Left forelimb (tissue), 1 donor: ENCODE data around the gene DYRK1A.

Experiments used
- DNase-seq: peaks from one replicate; pipeline ENCODE4 v3.0.0-alpha.2; 2018; ENCODE audit warnings: low spot score

DYRK1A gene

DNA sequence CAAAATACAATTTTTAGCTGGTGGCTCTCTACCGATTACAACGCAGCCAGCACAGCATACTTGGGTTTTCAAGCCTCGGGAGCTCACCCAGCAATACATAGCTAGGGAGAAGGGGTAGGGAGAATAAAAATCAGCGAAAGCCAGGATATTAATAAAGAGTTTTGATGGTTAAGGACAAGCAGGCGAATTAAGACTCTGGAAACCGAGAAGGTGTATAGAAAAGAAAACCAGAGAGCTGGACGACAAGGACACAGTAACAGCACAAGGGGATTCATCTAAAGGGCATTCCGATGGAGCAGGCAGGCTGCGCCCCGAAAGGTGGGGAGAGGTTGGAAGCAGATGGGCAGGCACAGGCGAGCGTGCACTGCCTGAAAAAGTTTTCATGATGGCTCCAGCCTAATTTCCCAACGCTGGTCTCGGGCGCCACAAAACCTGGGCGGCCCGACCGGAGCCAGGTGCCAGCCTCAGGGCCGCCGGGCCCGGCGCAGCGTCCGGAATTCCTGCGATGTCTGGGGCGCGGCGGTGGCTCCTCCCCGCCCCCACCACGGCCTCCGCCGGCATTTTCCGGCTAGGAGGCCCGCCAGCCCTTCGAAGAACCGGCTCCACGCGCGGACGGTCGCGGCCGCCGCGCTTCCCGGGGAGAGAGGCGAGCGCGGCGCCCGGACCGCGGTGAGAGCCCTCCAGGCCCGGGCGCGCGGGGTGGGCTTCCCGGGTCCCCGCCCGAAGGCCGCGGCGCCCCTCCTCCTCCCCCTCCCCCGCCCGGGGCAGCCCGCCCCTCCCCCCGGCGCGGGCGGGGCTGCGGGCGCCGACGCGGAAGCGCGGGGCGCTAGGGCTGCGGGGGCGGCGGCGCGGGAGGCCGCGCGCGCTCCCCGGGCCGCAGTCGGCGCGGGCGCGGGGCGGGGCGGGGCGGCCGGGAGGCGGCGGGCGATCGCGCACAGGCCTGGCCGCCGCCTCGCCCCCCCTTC, 774 bp upstream of the DYRK1A start:
- DNase-seq = peak; percentile 85

DNA sequence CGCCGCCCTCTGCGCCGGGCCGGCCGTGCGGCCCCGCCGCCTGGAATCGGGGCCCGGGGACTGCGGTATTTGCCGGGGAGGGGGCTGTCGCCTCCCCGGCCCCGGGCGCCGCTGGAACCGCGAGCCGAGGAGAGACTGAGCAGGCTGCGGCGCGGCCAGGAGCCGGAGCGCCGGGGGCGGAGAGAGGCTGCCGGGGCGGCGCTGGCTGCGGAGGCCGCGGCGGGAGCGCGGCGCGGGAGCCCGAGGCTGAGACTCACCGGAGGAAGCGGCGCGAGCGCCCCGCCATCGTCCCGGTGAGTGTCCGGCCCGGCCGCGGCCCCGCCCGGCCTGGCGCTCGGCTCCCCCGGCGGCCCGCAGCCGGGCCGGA, 746 bp downstream of the DYRK1A start:
- DNase-seq = peak; percentile 72

- DNase-seq = peak; percentile 79
Observed at GRCh38 chr21:37367703-37368540, 1.3 kb downstream of the DYRK1A start.

DNA sequence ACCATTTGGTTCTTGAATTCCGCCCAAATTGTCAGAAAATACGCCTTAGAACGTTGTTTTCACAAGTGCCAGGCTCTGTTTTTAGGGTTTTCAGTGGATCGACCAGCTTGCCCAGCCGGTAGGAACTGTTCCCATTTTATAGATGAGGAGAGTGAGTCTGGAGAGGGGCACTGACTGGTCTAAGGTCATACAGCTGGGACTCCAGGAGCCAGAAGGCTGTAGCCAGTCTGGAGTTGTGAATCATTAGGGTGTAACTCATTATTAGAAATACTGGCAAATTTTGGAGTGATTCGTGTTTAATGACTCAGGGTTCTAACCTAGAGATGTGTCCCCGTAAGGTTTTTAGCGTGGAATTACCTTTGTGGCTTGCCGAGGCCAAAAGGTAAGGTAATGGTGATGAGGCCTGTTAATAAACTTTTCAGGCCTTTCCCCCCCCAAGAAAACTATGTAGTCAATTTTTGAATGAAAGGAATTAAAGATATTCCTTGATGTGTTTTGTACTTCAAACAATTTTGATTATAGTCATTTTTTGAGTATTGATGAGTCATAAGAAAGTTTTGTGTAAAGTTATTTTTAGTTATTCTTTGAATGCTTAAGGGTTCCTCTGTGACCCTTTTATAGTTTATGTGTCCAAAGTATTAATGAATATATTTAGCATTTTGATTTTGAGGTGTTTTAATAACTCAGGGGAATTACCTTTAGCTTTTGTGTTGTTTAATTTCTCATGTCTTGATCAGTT, 2.1 kb downstream of the DYRK1A start:
- no peak for DNase-seq

- DNase-seq = no peak
Observed at GRCh38 chr21:37369307-37369854, 2.8 kb downstream of the DYRK1A start.

GRCh38 chr21:37370152-37371040, 3.8 kb downstream of the DYRK1A start:
- no peak for DNase-seq

GRCh38 chr21:37371041-37371397, 4.4 kb downstream of the DYRK1A start:
- no peak for DNase-seq

GRCh38 chr21:37372127-37372731, 5.7 kb downstream of the DYRK1A start:
- DNase-seq = no peak

DNA sequence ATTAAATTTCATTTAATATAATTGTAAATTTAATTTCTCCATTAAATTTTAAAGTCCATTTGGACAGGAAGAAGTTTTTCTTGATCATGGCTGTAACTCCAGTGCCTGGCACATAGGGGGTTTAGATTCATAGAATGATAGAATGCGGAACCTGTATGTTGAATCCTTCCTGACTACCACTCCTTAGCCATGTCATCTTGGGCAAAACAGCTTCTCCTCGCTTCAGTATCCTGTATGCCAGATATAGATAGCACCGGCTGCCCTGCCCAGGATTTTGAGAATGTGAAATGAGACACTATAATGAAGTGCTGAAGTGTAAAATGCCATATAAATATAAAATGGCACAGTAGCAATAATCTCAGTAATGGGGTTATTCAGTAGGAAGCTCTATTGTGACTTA, 6.4 kb downstream of the DYRK1A start:
- DNase-seq = no peak

DNA sequence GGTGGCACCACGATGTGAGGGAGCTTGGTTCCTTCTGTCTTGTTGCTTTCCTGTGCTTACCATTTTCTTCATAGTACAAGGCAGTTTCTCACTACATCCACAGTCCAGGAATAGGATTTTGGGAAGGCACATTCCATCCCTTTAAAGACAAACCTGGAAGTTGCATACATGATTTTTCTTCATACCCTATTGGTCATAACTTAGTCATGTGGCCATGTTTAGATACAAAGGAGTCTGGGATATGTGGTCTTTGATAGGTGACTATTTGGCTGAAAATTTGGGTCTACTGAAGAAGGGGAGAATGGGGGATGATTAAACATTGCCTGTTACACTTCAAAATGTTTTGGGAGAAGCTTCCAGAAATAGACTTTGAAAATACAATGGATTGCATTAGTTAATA, 7.0 kb downstream of the DYRK1A start:
- DNase-seq = no peak

DNA sequence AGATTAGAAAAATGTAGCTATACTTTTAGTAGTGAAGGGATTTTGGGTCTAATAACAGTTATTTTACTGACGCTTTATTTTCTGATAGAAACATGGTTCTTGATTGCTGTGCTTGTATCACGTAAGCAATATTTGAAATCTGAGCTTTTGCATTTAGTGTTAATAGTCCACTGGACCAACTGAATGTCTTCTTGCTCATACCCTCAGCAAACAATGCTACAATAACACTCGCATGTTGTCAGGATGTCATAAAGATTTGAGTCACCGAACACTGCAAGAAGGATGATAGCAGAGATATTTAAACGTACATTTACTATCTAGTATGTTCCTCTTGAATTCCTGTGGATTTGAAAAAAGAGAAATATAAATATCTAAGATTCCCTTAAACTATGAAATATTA, 7.5 kb downstream of the DYRK1A start:
- no peak for DNase-seq

DNA sequence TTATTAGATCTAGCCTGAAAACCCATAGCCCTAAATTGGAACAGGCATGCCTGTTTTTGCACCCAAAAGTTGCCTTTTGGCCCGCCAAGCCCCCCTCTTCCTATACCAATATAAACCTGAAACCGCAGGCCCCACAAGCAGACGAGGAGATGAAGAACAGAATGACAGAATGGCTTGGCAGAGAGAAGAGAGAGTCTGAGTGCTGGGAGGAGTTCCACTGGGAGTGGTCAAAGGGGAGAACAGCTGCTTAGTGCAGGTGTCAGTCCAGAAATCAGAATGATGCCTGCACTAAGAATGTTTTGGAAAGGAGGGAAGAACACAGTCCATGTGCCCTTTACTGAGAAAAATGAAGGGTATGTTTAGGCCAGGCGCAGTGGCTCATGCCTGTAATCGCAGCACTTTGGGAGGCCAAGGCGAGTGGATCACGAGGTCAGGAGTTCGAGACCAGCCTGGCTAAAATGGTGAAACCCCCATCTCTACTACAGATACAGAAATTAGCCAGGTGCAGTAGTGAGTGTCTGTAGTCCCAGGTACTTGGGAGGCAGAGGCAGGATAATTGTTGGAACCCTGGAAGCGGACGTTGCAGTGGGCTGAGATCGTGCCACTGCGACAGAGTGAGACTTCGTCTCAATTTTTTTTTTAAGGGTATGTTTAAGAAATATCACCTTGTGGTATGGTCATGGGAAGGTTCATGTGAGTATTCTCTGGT, 9.4 kb downstream of the DYRK1A start:
- DNase-seq = no peak

- DNase-seq = no peak
Observed at GRCh38 chr21:37378700-37379139, 12.1 kb downstream of the DYRK1A start.

GRCh38 chr21:37380349-37381323, 14.1 kb downstream of the DYRK1A start:
- no peak for DNase-seq

DNA sequence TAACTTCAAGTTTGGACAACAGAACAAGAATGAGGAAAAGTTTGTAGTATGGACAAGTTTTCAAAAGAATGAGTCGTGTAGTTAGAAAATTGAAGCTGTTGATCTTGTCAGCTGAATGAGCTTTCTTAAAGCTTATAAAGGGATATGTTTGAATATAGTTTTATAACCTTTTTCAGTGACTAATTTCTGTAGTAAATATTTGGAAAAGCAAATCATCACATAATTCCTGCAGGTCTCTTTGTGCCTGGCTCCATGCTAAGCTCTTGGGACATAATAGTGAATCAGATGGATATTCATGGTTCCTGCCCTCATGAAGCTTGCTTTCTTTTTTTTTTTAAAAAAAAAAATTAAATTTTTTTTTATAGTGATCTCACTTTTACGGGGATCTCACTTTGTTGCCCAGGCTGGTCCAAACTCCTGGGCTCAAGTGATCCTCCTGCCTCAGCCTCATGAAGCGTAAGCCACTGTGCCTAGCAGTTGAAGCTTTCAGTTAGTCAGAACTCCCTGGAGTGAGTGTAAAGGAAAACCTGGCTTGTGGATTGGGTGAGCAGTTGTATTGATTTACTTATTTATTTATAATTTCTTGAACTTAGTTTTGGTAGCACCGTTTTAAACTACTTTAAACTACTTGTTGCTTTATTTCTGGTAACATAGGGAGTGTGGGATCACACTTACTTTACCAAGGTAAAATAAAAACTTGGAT, 15.5 kb downstream of the DYRK1A start:
- no peak for DNase-seq

- no peak for DNase-seq
Observed at GRCh38 chr21:37383086-37383485, 16.5 kb downstream of the DYRK1A start.

DNA sequence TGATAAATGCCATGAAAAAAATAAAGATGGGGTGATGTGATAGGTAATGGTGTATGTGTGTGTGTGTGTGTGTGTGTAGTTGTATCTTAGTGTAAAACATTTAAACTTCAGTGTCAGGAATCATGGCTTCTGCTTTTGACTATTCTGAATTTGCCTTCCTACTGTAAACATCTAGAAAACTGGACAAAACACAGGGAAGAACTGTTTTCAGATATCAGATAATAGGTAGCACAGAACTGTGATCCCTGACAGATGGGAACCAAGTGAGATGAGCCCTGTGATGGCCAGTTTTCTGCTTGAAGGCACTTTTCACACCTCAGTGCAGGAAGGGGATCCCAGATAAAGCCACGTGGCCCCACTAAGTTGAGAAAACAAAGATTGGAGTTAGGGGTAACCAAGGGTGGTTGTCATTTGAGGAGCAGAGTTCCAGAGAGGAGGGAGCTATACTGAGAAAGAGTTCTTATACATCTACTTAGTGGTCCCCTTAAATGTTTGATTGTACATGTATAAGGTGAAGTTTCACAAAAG, 17.3 kb downstream of the DYRK1A start:
- DNase-seq = no peak

DNA sequence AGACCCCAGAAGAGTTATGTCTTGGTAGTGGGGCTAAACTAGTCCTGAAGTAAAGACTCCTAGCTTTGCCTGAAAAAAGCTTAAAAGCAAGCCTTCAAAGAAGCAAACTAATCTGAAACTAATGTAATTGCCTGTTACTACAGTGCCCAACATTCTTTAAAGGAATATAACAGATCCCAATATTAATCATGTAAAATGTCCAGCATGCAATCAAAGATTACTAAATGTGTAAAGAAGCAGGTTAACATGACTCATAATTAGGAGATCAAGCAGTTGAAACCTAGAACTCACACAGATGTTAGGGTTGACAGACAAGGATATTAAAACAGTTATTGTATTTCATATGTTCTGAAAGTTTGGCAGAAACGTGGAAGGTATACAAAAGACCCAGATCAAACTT, 17.8 kb downstream of the DYRK1A start:
- DNase-seq = no peak
